Chondrocyte (in vitro differentiated cells): ENCODE measurements around the gene FERMT1. TPM values are rescaled to one million over a fixed set of nuclear protein-coding genes. Genes with fewer than 3 reads are reported as not detected.

Experiments
- DNase-seq: peaks from one replicate; pipeline ENCODE4 v3.0.0; 2021; ENCODE audit warnings: mixed read lengths, low spot score
- H3K27ac Mint-ChIP-seq: one replicate; pipeline ENCODE4 v1.8.0; 2021; ENCODE audit warnings: mild to moderate bottlenecking, moderate library complexity, mixed read lengths; ENCODE audit not compliant: unreplicated experiment
- H3K27me3 Mint-ChIP-seq: 2 replicates; pipeline ENCODE4 v1.8.0; 2021; ENCODE audit warnings: low read depth, mixed read lengths
- H3K36me3 Mint-ChIP-seq: 2 replicates; pipeline ENCODE4 v1.8.0; 2021; ENCODE audit warnings: low read depth, mixed read lengths
- H3K4me1 Mint-ChIP-seq: 2 replicates; pipeline ENCODE4 v1.8.0; 2021; ENCODE audit warnings: low read depth, mild to moderate bottlenecking, mixed read lengths
- H3K4me3 Mint-ChIP-seq: one replicate; pipeline ENCODE4 v1.8.0; 2021; ENCODE audit warnings: mild to moderate bottlenecking, moderate library complexity, mixed read lengths; ENCODE audit not compliant: unreplicated experiment
- H3K9me3 Mint-ChIP-seq: 2 replicates; pipeline ENCODE4 v1.8.0; 2021; ENCODE audit warnings: low read depth, mixed read lengths
- CTCF ChIP-seq: fragments of 200-600 bp; sonication (generic); IDR thresholded peaks from 2 replicates; pipeline ENCODE4 v1.5.0; 2021; ENCODE audit warnings: antibody characterized with exemption, mild to moderate bottlenecking, moderate library complexity
- total RNA-seq: library from RNA; stranded (reverse); gene quantifications from 3 replicates; pipeline ENCODE4 v1.2.1, GENCODE V29; 2021

The FERMT1 gene
- total RNA-seq, 1 donor from 2014 or later, result 0.52 TPM

- H3K27me3 Mint-ChIP-seq, result peaks cover 7% of the 10 kb centered on the region
- H3K27ac Mint-ChIP-seq, result no peak overlapping the region
- no peaks in the 10 kb centered on the region for H3K36me3 Mint-ChIP-seq
- TF ChIP-seq CTCF, result no peak
- no peak for DNase-seq
- H3K4me3 Mint-ChIP-seq, result no peak overlapping the region
- H3K4me1 Mint-ChIP-seq, result no peaks in the 10 kb centered on the region
- H3K9me3 Mint-ChIP-seq, result no peaks in the 10 kb centered on the region
Observed at GRCh38 chr20:6061544-6061943, 61.3 kb downstream of the FERMT1 start.

DNA sequence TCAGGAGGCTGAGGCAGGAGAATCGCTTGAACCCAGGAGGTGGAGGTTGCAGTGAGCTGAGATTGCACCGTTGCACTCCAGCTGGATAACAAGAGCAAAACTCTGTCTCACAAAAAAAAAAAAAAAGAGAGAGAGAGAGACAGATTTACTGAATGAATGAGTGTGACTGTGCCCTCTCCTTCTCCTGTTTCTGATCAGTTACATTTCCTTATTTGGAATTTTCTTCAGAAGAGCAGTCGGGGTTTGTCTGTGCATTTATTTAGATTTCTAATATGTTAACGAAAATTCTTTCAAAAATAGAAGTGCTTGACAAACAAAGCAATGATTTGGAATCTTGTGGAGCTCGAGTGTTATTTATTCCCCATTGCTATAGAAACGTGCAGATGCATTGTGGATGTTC is 62.6 kb downstream of the FERMT1 start:
- Mint-ChIP-seq H3K4me1 (no peaks in the 10 kb centered on the region), H3K27me3 (peaks cover 7% of the 10 kb centered on the region), H3K36me3 (no peaks in the 10 kb centered on the region), H3K4me3 (no peak overlapping the region), H3K9me3 (no peaks in the 10 kb centered on the region), H3K27ac (no peak overlapping the region)
- no peak for DNase-seq
- TF ChIP-seq CTCF, result no peak

DNA sequence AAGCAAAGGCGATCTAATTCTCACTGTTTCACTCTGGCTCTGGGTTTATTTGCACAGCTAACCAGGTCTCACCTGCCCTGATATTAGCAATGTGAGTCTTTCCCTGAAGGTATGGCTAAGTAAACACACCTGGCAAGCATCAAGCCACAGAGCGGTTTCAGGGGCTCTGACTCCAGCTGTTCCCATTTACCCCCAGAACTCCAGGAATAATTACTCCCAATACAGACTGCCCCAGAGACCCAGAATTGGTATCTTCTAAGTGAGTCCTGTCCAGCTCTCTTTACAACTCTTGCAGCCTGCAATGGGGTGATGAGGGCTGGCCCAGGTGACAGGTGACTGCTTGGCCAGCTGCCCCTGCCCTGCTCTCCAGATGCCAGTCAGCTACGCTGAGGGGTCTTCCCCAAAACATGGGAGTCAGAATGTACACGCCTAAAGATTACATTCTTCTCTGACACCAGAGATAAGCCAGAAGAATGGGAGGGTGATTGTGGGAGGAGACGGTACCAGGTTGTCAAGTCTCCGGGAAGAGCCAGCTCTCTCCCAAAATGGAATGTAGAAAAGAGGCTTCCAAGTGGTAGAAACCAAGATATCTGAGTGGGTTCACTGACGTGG is 64.0 kb downstream of the FERMT1 start:
- peaks cover 5% of the 10 kb centered on the region for H3K4me1 Mint-ChIP-seq
- no peak for TF ChIP-seq CTCF
- peaks cover 7% of the 10 kb centered on the region for H3K27me3 Mint-ChIP-seq
- H3K27ac Mint-ChIP-seq, result no peak overlapping the region
- no peak overlapping the region for H3K4me3 Mint-ChIP-seq
- no peak for DNase-seq
- H3K9me3 Mint-ChIP-seq, result no peaks in the 10 kb centered on the region
- no peaks in the 10 kb centered on the region for H3K36me3 Mint-ChIP-seq

DNA sequence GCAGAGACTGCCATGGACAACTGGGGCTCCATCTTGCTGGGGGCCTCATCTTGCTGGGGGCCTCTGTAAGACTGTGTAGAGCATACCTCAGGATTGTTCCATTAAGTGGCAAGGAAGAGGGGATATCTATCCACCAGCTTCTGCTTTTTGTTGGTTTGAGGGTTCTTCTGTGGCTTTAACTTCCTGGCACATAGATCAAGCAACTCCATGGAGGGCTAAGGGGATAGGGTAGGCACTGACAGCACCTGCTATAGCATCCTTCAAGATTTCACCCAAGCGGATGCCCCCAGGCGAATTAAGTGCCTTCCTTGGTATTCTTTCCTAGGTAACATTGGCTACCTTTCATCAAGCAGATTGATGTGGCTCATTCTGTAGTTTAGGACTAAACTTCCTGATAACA is 65.1 kb downstream of the FERMT1 start:
- peaks cover 13% of the 10 kb centered on the region for H3K27me3 Mint-ChIP-seq
- no peak overlapping the region for H3K27ac Mint-ChIP-seq
- no peaks in the 10 kb centered on the region for H3K9me3 Mint-ChIP-seq
- no peak overlapping the region for H3K4me3 Mint-ChIP-seq
- no peaks in the 10 kb centered on the region for H3K36me3 Mint-ChIP-seq
- H3K4me1 Mint-ChIP-seq, result peaks cover 10% of the 10 kb centered on the region
- DNase-seq, result no peak
- TF ChIP-seq CTCF, result no peak

DNA sequence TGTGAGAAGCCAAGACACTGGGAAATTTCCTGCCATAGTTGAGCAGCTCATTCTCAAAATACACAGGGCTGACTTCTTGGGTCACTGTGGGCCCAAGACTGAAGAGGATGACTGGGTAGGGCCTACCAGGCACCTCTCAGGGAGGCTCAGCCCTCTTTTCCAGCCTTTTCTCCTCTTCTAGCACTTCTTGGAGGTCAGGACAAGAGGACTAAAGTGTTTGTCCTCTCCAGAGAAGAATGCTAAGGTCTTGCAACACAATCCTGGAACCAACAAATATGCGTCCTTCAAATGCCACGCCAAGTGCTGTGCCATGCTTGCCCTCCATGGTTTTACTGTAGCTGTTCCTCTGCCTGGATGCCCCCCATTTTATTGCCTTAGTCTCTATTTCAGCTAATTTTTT is 65.7 kb downstream of the FERMT1 start:
- no peak overlapping the region for H3K4me3 Mint-ChIP-seq
- no peaks in the 10 kb centered on the region for H3K9me3 Mint-ChIP-seq
- H3K36me3 Mint-ChIP-seq, result no peaks in the 10 kb centered on the region
- H3K4me1 Mint-ChIP-seq, result peaks cover 10% of the 10 kb centered on the region
- TF ChIP-seq CTCF, result no peak
- no peak for DNase-seq
- H3K27ac Mint-ChIP-seq, result no peak overlapping the region
- H3K27me3 Mint-ChIP-seq, result peaks cover 14% of the 10 kb centered on the region
